A549 (cell line): ENCODE results near the gene SACM1L. TPM values are rescaled to one million over a fixed set of nuclear protein-coding genes. Genes with fewer than 3 reads are reported as not detected.
A peak's percentile ranks its signal among the peaks of the same experiment; 100 is the strongest.

Experiments
- BHLHE40 ChIP-seq: IDR thresholded peaks from 2 replicates; pipeline ENCODE4 v1.6.1; 2012; ENCODE audit warnings: low read depth, low read length, inconsistent platforms
- CBX2 ChIP-seq: fragments of 200-600 bp; sonication (generic); IDR thresholded peaks from 2 replicates; pipeline ENCODE4 v1.6.1; 2016; ENCODE audit warnings: low read depth, mild to moderate bottlenecking, borderline replicate concordance
- CEBPB ChIP-seq, 2 experiments: fragments of >200 bp in 1 of 2; sonication (Bioruptor Twin) in 1 of 2; formaldehyde crosslinking in 1 of 2; IDR thresholded peaks; 2 replicates each; pipeline ENCODE4 v1.6.1; 2012 to 2016
- CHD2 ChIP-seq: fragments of 150-350 bp; IDR thresholded peaks from 2 replicates; pipeline ENCODE4 v1.6.1; 2014; ENCODE audit warnings: low read length; ENCODE audit not compliant: partially characterized antibody
- CHD4 ChIP-seq: fragments of 200-600 bp; sonication (generic); IDR thresholded peaks from 2 replicates; pipeline ENCODE4 v1.6.1; 2016; ENCODE audit warnings: antibody characterized with exemption, mild to moderate bottlenecking, borderline replicate concordance
- ESRRA ChIP-seq: fragments of 150-350 bp; IDR thresholded peaks from 2 replicates; pipeline ENCODE4 v1.6.1; 2014; ENCODE audit warnings: mild to moderate bottlenecking, low read length, borderline replicate concordance
- FOSB ChIP-seq: fragments of 250-450 bp; sonication (Bioruptor Pico); IDR thresholded peaks from 2 replicates; pipeline ENCODE4 v1.5.0; 2020; ENCODE audit warnings: mild to moderate bottlenecking, moderate library complexity
- GATA3 ChIP-seq: IDR thresholded peaks from 2 replicates; pipeline ENCODE4 v1.6.1; 2012; ENCODE audit warnings: borderline replicate concordance
- HDAC2 ChIP-seq: fragments of 200-600 bp; sonication (generic); IDR thresholded peaks from 2 replicates; pipeline ENCODE4 v1.6.1; 2016
- HOXB5 ChIP-seq: fragments of 250-450 bp; sonication (Bioruptor Pico); IDR thresholded peaks from 2 replicates; pipeline ENCODE4 v1.5.0; 2020; ENCODE audit warnings: mild to moderate bottlenecking, moderate library complexity
- KDM1A ChIP-seq: fragments of 200-600 bp; sonication (generic); IDR thresholded peaks from 2 replicates; pipeline ENCODE4 v1.6.1; 2016; ENCODE audit warnings: low read depth, mild to moderate bottlenecking
- MAFK ChIP-seq: fragments of 450-650 bp; IDR thresholded peaks from 2 replicates; pipeline ENCODE4 v1.6.1; 2014; ENCODE audit not compliant: partially characterized antibody
- NPAS2 ChIP-seq: fragments of 250-450 bp; sonication (Bioruptor Pico); IDR thresholded peaks from 2 replicates; pipeline ENCODE4 v1.8.0; 2022; ENCODE audit warnings: mild to moderate bottlenecking, moderate library complexity, borderline replicate concordance
- PHF8 ChIP-seq: fragments of 200-600 bp; sonication (generic); IDR thresholded peaks from 2 replicates; pipeline ENCODE4 v1.6.1; 2016; ENCODE audit warnings: low read depth, mild to moderate bottlenecking, antibody characterized with exemption, moderate library complexity, borderline replicate concordance
- RAD21 ChIP-seq, 2 experiments: fragments of >200 bp in 1 of 2; sonication (Bioruptor Twin) in 1 of 2; formaldehyde crosslinking in 1 of 2; IDR thresholded peaks in 1 of 2; conservative IDR thresholded peaks in 1 of 2; 2 replicates in 1 of 2; 3 replicates in 1 of 2; pipeline ENCODE4 v1.6.1; 2012 to 2018; ENCODE audit warnings: inconsistent platforms in 1 of 2
- RARB ChIP-seq: fragments of 250-450 bp; sonication (Bioruptor Pico); IDR thresholded peaks from 2 replicates; pipeline ENCODE4 v1.8.0; 2021; ENCODE audit warnings: mild to moderate bottlenecking, moderate library complexity
- RCOR1 ChIP-seq: fragments of 150-350 bp; IDR thresholded peaks from 2 replicates; pipeline ENCODE4 v1.6.1; 2014; ENCODE audit warnings: antibody characterized with exemption, low read length, low read depth
- RNF2 ChIP-seq: fragments of 200-600 bp; sonication (generic); IDR thresholded peaks from 2 replicates; pipeline ENCODE4 v1.6.1; 2016; ENCODE audit warnings: low read depth, mild to moderate bottlenecking, antibody characterized with exemption, moderate library complexity, borderline replicate concordance
- SMC3 ChIP-seq: fragments of >200 bp; sonication (Bioruptor Twin); formaldehyde crosslinking; IDR thresholded peaks from 3 replicates; pipeline ENCODE4 v1.6.1; 2018; ENCODE audit warnings: inconsistent platforms
- TP53 ChIP-seq: fragments of 250-450 bp; sonication (Bioruptor Pico); IDR thresholded peaks from 2 replicates; pipeline ENCODE4 v1.5.0; 2021; ENCODE audit warnings: mild to moderate bottlenecking, moderate library complexity
- ZC3H11A ChIP-seq: fragments of 450-650 bp; IDR thresholded peaks from 2 replicates; pipeline ENCODE4 v1.6.1; 2014; ENCODE audit warnings: antibody characterized with exemption, mild to moderate bottlenecking
- ZFP36 ChIP-seq: fragments of 450-650 bp; IDR thresholded peaks from 2 replicates; pipeline ENCODE4 v1.6.1; 2014; ENCODE audit warnings: borderline replicate concordance; ENCODE audit not compliant: partially characterized antibody
- ZNF302 ChIP-seq: fragments of 250-450 bp; sonication (Bioruptor Pico); IDR thresholded peaks from 2 replicates; pipeline ENCODE4 v1.9.0; 2021; ENCODE audit warnings: inconsistent platforms, mild to moderate bottlenecking, moderate library complexity
- polyA plus RNA-seq, 4 experiments: library from polyadenylated mRNA; depleted of rRNA in 3 of 4; stranded (reverse); fragments of >200 nt; fragmentation: RNase III in 1 of 4; extraction: RNeasy Plus Mini Kit Qiagen cat#74134 plus additional on column Dnase treatment in 1 of 4; gene quantifications; 2 replicates in 3 of 4; 3 replicates in 1 of 4; pipeline ENCODE4 v1.2.3, GENCODE V29; 2011 to 2017
- TF ChIP-seq, protein P1 (sequence below): fragments of 200-600 bp; sonication (generic); IDR thresholded peaks from 2 replicates; pipeline ENCODE4 v1.6.1; 2016; ENCODE audit warnings: antibody characterized with exemption, mild to moderate bottlenecking, moderate library complexity
- TF ChIP-seq, protein P2 (sequence below): fragments of 250-450 bp; sonication (Bioruptor Pico); IDR thresholded peaks from 2 replicates; pipeline ENCODE4 v1.5.0; 2021; ENCODE audit warnings: mild to moderate bottlenecking, moderate library complexity, borderline replicate concordance
- TF ChIP-seq, protein P3 (sequence below): fragments of >200 bp; sonication (Bioruptor Twin); formaldehyde crosslinking; IDR thresholded peaks from 3 replicates; pipeline ENCODE4 v1.6.1; 2016
- TF ChIP-seq, protein P4 (sequence below): fragments of 450-650 bp; IDR thresholded peaks from 2 replicates; pipeline ENCODE4 v1.6.1; 2014; ENCODE audit warnings: antibody characterized with exemption
- TF ChIP-seq, protein P5 (sequence below): fragments of 250-450 bp; sonication (Bioruptor Pico); IDR thresholded peaks from 2 replicates; pipeline ENCODE4 v1.5.0; 2020; ENCODE audit warnings: low read depth, mild to moderate bottlenecking, moderate library complexity
- TF ChIP-seq, protein P6 (sequence below): fragments of >200 bp; sonication (Bioruptor Twin); formaldehyde crosslinking; IDR thresholded peaks from 3 replicates; pipeline ENCODE4 v1.5.1; 2016
- TF ChIP-seq, protein P7 (sequence below): IDR thresholded peaks from 2 replicates; pipeline ENCODE4 v1.6.1; 2012; ENCODE audit warnings: low read depth, borderline replicate concordance

Gene SACM1L
- polyA plus RNA-seq, 2 of the 4 experiments (the other 2 are of a cell fraction) = 21.1 to 27.8 TPM

DNA sequence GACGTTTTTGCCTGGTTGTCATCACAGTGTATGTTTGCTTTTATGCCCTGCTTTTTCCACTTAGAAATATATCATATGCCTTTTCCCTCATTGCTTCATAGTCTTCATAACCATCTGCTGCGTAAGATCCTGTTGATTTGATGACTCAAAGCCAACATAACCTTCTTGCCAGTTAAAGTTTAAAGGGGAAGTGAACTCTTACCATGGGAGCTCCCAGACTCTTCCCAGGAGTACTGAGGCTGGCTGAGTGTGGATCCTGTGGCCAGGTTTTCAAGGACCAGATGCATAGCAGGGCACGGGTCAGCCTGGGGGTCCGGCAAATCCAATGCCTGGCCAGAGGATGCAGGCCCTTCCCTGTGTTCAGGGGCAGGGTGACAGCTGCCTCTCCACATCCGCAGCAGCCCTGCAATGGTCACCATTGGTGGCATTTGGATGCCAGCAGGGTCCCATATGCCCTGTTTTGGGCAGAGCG lies 42.0 kb upstream of the SACM1L start (continued):
- TF ChIP-seq, protein P1, sequence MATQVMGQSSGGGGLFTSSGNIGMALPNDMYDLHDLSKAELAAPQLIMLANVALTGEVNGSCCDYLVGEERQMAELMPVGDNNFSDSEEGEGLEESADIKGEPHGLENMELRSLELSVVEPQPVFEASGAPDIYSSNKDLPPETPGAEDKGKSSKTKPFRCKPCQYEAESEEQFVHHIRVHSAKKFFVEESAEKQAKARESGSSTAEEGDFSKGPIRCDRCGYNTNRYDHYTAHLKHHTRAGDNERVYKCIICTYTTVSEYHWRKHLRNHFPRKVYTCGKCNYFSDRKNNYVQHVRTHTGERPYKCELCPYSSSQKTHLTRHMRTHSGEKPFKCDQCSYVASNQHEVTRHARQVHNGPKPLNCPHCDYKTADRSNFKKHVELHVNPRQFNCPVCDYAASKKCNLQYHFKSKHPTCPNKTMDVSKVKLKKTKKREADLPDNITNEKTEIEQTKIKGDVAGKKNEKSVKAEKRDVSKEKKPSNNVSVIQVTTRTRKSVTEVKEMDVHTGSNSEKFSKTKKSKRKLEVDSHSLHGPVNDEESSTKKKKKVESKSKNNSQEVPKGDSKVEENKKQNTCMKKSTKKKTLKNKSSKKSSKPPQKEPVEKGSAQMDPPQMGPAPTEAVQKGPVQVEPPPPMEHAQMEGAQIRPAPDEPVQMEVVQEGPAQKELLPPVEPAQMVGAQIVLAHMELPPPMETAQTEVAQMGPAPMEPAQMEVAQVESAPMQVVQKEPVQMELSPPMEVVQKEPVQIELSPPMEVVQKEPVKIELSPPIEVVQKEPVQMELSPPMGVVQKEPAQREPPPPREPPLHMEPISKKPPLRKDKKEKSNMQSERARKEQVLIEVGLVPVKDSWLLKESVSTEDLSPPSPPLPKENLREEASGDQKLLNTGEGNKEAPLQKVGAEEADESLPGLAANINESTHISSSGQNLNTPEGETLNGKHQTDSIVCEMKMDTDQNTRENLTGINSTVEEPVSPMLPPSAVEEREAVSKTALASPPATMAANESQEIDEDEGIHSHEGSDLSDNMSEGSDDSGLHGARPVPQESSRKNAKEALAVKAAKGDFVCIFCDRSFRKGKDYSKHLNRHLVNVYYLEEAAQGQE = no peak
- TF ChIP-seq, protein P2, sequence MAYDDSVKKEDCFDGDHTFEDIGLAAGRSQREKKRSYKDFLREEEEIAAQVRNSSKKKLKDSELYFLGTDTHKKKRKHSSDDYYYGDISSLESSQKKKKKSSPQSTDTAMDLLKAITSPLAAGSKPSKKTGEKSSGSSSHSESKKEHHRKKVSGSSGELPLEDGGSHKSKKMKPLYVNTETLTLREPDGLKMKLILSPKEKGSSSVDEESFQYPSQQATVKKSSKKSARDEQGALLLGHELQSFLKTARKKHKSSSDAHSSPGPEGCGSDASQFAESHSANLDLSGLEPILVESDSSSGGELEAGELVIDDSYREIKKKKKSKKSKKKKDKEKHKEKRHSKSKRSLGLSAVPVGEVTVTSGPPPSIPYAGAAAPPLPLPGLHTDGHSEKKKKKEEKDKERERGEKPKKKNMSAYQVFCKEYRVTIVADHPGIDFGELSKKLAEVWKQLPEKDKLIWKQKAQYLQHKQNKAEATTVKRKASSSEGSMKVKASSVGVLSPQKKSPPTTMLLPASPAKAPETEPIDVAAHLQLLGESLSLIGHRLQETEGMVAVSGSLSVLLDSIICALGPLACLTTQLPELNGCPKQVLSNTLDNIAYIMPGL (CRISPR knock-in tag) = no peak
- TF ChIP-seq CEBPB (IDR thresholded peaks at IDR 0.05) = peak; percentile 94 to 99
- TF ChIP-seq NPAS2 (CRISPR knock-in tag) = no peak
- no peak for TF ChIP-seq CHD4
- no peak for TF ChIP-seq CBX2
- TF ChIP-seq, protein P3, sequence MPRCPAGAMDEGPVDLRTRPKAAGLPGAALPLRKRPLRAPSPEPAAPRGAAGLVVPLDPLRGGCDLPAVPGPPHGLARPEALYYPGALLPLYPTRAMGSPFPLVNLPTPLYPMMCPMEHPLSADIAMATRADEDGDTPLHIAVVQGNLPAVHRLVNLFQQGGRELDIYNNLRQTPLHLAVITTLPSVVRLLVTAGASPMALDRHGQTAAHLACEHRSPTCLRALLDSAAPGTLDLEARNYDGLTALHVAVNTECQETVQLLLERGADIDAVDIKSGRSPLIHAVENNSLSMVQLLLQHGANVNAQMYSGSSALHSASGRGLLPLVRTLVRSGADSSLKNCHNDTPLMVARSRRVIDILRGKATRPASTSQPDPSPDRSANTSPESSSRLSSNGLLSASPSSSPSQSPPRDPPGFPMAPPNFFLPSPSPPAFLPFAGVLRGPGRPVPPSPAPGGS = peak; percentile 88; the same call in 2 of the 3 replicates
- TF ChIP-seq GATA3 = peak; percentile 92
- TF ChIP-seq, protein P4, sequence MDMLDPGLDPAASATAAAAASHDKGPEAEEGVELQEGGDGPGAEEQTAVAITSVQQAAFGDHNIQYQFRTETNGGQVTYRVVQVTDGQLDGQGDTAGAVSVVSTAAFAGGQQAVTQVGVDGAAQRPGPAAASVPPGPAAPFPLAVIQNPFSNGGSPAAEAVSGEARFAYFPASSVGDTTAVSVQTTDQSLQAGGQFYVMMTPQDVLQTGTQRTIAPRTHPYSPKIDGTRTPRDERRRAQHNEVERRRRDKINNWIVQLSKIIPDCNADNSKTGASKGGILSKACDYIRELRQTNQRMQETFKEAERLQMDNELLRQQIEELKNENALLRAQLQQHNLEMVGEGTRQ = no peak
- TF ChIP-seq, protein P5, sequence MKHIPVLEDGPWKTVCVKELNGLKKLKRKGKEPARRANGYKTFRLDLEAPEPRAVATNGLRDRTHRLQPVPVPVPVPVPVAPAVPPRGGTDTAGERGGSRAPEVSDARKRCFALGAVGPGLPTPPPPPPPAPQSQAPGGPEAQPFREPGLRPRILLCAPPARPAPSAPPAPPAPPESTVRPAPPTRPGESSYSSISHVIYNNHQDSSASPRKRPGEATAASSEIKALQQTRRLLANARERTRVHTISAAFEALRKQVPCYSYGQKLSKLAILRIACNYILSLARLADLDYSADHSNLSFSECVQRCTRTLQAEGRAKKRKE (CRISPR knock-in tag) = no peak
- no peak for TF ChIP-seq FOSB (CRISPR knock-in tag)
- no peak for TF ChIP-seq BHLHE40
- no peak for TF ChIP-seq ZC3H11A
- 0 out of 3 replicates have a peak, but pooled peaks have one; percentile 14 for TF ChIP-seq SMC3
- no peak for TF ChIP-seq KDM1A
- TF ChIP-seq ESRRA = no peak
- peak; percentile 26 to 31; a peak in 2 of 5 replicates for TF ChIP-seq RAD21 (conservative IDR thresholded peaks at IDR 0.05 in 1 of 2, IDR thresholded peaks at IDR 0.05 in 1 of 2)
- no peak for TF ChIP-seq CHD2
- peak; percentile 52 for TF ChIP-seq MAFK
- 0 out of 2 replicates have a peak, but pooled peaks have one; percentile 57 for TF ChIP-seq HOXB5
- no peak for TF ChIP-seq ZFP36
- TF ChIP-seq, protein P6, sequence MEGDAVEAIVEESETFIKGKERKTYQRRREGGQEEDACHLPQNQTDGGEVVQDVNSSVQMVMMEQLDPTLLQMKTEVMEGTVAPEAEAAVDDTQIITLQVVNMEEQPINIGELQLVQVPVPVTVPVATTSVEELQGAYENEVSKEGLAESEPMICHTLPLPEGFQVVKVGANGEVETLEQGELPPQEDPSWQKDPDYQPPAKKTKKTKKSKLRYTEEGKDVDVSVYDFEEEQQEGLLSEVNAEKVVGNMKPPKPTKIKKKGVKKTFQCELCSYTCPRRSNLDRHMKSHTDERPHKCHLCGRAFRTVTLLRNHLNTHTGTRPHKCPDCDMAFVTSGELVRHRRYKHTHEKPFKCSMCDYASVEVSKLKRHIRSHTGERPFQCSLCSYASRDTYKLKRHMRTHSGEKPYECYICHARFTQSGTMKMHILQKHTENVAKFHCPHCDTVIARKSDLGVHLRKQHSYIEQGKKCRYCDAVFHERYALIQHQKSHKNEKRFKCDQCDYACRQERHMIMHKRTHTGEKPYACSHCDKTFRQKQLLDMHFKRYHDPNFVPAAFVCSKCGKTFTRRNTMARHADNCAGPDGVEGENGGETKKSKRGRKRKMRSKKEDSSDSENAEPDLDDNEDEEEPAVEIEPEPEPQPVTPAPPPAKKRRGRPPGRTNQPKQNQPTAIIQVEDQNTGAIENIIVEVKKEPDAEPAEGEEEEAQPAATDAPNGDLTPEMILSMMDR = no peak
- no peak for TF ChIP-seq RCOR1
- TF ChIP-seq PHF8 = no peak
- TF ChIP-seq, protein P7, sequence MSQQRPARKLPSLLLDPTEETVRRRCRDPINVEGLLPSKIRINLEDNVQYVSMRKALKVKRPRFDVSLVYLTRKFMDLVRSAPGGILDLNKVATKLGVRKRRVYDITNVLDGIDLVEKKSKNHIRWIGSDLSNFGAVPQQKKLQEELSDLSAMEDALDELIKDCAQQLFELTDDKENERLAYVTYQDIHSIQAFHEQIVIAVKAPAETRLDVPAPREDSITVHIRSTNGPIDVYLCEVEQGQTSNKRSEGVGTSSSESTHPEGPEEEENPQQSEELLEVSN = no peak
- TF ChIP-seq RNF2 = no peak
- TF ChIP-seq TP53 = no peak
- no peak for TF ChIP-seq ZNF302 (CRISPR knock-in tag)
- no peak for TF ChIP-seq RARB (CRISPR knock-in tag)
- TF ChIP-seq HDAC2 = no peak
